Cerebellar cortex (tissue), 1 donor: ENCODE data around the gene NFATC2IP.
"Not testable (repeated sequence)": the region's sequence is repeated elsewhere in the genome, so short reads cannot be mapped to it uniquely, and the experiment has no call there.

Source experiments
- DNase-seq: peaks from one replicate; pipeline ENCODE4 v3.0.0-alpha.2; 2015; ENCODE audit warnings: low spot score

Gene NFATC2IP

GRCh38 chr16:28974007-28974436 is 23.3 kb downstream of the NFATC2IP start:
- peak; percentile 79 for DNase-seq

GRCh38 chr16:28974437-28975157 is 23.9 kb downstream of the NFATC2IP start, which contains the start of gene SPNS1:
SPNS1 (plus strand) TSS chr16:28974778; CDS start chr16:28975152, 374 bp downstream.
- DNase-seq, result peak; percentile 96

GRCh38 chr16:28975158-28975599 is 24.4 kb downstream of the NFATC2IP start:
- DNase-seq, result no peak

GRCh38 chr16:28977703-28978662 is 27.2 kb downstream of the NFATC2IP start:
- peak; percentile 19 for DNase-seq

- not testable (repeated sequence) for DNase-seq
These were observed 29.6 kb downstream of the NFATC2IP start for GRCh38 chr16:28980330-28980729.

- no peak for DNase-seq
These were observed 30.2 kb downstream of the NFATC2IP start for GRCh38 chr16:28980929-28981328.

GRCh38 chr16:28981517-28981916 is 30.8 kb downstream of the NFATC2IP start:
- no peak for DNase-seq

GRCh38 chr16:28982418-28982817 is 31.7 kb downstream of the NFATC2IP start:
- DNase-seq, result no peak

- no peak for DNase-seq
These were observed 32.2 kb downstream of the NFATC2IP start for GRCh38 chr16:28982949-28983348.

- DNase-seq, result no peak
These were observed 32.9 kb downstream of the NFATC2IP start for GRCh38 chr16:28983644-28984043.

- no peak for DNase-seq
These were observed 33.4 kb downstream of the NFATC2IP start for GRCh38 chr16:28984091-28984490.

GRCh38 chr16:28984619-28985135 is 33.9 kb downstream of the NFATC2IP start, which contains the start of gene LAT:
LAT (plus strand) TSS chr16:28985052; CDS start chr16:28985418, 366 bp downstream.
- DNase-seq, result no peak

- DNase-seq, result no peak
These were observed 34.7 kb downstream of the NFATC2IP start for GRCh38 chr16:28985211-28986041.

- DNase-seq, result no peak
These were observed 35.3 kb downstream of the NFATC2IP start for GRCh38 chr16:28986046-28986445.

- no peak for DNase-seq
These were observed 35.8 kb downstream of the NFATC2IP start for GRCh38 chr16:28986492-28986891.

GRCh38 chr16:28987170-28987853 is 36.6 kb downstream of the NFATC2IP start:
- DNase-seq, result no peak

- no peak for DNase-seq
These were observed 38.6 kb downstream of the NFATC2IP start for GRCh38 chr16:28989363-28989762.

GRCh38 chr16:28990375-28991040 is 39.8 kb downstream of the NFATC2IP start:
- DNase-seq, result no peak

GRCh38 chr16:28991687-28992086 is 41.0 kb downstream of the NFATC2IP start:
- DNase-seq, result no peak

- no peak for DNase-seq
These were observed 41.8 kb downstream of the NFATC2IP start for GRCh38 chr16:28992496-28992895.
